Cortex of kidney (tissue), 1 donor: Measurements from ENCODE around the gene KRTAP9-3.
"Not testable (repeated sequence)": the region's sequence is repeated elsewhere in the genome, so short reads cannot be mapped to it uniquely, and the experiment has no call there.

Experiments used
- DNase-seq: peaks from one replicate; lab custom pipeline; 2025; lab: John Stamatoyannopoulos, UW

KRTAP9-3 gene, protein sequence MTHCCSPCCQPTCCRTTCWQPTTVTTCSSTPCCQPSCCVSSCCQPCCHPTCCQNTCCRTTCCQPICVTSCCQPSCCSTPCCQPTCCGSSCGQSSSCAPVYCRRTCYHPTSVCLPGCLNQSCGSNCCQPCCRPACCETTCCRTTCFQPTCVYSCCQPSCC

DNA sequence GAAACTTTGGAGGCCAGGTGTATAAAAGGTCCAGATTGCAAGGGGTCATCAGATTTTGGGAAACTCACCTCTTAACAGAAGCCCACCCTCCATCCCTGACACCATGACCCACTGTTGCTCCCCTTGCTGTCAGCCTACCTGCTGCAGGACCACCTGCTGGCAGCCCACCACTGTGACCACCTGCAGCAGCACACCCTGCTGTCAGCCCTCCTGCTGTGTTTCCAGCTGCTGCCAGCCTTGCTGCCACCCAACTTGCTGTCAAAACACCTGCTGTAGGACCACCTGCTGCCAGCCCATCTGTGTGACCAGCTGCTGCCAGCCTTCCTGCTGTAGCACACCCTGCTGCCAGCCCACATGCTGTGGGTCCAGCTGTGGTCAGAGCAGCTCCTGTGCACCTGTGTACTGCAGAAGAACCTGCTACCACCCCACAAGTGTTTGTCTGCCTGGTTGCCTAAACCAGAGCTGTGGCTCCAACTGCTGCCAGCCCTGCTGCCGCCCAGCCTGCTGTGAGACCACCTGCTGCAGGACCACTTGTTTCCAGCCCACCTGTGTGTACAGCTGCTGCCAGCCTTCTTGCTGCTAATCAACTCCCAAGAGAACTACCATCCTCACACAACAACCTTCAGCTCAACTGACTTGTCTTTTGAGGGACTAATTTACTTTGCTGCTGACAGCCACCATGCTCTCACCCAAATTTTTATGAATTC, at the start of gene KRTAP9-3:
KRTAP9-3 (plus strand) TSS at position 51 of the 707 bp plus-strand sequence; CDS start at position 104, 53 bp downstream.
- not testable (repeated sequence) for DNase-seq

DNA sequence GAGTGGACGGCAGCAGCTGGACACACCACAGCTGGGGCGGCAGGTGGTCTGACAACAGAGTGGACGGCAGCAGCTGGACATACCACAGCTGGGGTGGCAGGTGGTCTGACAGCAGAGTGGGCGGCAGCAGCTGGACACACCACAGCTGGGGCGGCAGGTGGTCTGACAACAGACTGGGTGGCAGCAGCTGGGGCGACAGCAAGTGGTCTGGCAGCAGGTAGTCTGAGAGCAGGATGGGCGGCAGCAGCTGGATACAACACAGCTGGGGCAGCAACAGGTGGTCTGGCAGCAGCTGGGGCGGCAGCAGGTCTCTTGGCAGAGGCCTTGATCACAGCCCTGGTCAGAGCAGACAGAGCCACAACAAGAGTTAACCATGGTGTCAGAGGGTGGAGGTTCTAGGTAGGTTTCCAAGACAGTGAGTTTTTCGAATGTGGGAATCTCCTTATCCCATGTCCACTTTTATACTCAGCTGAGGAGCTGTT, 47.7 kb upstream of the KRTAP9-3 start, which contains the start of gene KRTAP4-1:
KRTAP4-1 (minus strand) TSS at position 432 of the 482 bp plus-strand sequence; CDS start at position 375, 57 bp downstream.
- DNase-seq = no peak

DNA sequence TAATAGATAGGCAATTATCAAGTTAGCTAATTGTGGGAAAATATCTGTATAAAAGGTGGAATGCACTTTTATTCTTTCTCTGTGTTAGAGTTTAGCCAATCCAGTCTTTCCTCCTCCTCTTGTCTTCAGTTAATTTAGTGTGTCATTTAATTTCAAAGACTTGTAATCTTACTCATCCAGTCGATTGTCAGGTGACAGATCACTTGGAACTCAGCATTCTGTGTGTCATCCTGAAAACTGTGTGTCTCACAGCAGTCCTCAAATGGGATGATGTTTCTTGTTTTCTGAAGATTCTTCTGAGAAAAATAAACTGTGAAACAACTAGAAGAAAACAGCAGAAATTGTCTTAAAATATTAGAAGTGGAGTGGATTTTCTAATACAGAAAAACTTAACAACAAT, 47.2 kb upstream of the KRTAP9-3 start:
- no peak for DNase-seq

DNA sequence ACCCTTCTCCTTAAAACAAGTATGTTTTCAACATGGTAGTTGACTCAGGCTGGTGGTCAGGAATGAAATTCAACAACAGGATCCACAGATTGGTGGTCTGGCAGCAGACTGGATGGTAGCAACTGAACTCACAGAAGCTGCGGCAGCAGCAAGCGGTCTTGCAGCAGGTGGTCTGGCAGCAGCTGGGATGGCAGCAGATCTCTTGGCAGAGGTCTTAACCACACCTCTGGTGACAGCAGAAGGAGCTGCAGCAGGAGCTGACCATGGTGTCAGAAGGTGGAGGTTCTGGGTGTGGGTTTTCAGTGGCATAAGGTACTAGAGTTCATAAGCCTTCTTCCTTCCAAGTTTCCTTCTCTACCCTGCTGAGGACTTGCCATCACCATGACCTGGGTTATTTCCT, 45.4 kb upstream of the KRTAP9-3 start:
- DNase-seq = no peak

DNA sequence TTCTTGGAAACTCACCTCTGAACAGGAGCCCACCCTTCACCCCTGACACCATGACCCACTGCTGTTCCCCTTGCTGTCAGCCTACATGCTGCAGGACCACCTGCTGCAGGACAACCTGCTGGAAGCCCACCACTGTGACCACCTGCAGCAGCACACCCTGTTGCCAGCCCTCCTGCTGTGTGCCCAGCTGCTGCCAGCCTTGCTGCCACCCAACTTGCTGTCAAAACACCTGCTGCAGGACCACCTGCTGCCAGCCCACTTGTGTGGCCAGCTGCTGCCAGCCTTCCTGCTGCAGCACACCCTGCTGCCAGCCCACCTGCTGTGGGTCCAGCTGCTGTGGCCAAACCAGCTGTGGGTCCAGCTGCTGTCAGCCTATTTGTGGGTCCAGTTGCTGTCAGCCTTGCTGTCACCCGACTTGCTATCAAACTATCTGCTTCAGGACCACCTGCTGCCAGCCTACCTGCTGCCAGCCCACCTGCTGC, 42.4 kb upstream of the KRTAP9-3 start, which contains the start of gene KRTAP9-1:
KRTAP9-1 (plus strand) TSS at position 51 of the 482 bp plus-strand sequence; CDS start at position 51, 0 bp downstream.
- DNase-seq = not testable (repeated sequence)

DNA sequence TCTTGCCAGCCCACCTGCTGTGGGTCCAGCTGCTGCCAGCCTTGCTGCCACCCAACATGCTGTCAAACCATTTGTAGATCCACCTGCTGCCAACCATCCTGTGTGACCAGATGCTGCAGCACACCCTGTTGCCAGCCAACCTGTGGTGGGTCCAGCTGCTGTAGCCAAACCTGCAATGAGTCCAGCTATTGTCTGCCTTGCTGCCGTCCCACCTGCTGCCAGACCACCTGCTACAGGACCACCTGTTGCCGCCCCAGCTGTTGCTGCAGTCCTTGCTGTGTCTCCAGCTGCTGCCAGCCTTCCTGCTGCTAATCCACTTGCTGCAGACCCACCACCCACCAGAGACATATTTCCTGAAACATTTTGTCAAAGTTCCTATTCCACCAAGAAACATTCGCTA, 41.9 kb upstream of the KRTAP9-3 start:
- no peak for DNase-seq

DNA sequence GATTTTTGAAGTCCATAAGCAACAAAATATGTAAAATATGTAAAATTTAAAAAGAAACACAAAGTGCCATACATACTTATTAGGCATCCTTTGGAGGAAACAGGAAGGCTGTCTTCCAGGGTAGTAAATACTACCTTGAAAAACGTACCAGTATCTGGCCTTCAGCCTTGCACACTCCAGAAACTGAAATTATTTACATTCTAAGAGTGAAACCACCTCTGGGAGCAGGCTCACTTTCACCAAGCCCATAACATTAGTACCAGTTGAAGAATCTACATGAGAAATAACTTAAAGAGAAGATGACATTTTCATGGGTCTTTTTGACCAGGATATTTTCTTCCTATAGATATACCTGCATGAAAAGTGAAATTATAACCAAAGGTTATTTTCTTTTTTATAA, 36.2 kb upstream of the KRTAP9-3 start:
- no peak for DNase-seq

DNA sequence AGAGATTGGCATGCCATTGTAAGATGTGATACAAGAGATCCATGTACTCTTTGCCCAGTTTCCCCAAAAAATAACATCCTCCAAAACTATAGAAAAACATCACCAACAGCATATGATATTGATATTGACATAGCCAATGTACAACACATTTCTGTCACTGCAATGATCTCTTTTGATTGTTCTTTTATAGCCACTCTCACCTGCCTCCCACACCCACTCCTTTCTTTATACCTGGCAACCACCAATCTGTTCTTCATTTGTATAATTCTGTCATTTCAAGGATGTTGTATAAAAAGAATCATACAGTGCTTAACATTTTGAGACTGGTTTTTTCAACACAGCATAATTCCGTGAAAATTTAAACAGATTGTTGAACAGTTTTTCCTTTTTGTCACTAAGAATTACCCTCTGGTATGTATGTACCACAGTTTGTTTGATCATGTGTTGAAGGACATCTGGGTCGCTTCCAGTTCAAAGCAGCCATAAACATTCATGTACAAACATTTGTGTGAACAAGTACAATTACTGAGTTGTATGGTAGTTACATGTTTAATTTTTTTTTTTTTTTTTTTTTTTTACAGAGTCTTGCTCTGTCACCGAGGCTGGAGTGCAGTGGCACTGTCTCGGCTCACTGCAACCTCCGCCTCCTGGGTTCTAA, 32.7 kb upstream of the KRTAP9-3 start:
- no peak for DNase-seq

DNA sequence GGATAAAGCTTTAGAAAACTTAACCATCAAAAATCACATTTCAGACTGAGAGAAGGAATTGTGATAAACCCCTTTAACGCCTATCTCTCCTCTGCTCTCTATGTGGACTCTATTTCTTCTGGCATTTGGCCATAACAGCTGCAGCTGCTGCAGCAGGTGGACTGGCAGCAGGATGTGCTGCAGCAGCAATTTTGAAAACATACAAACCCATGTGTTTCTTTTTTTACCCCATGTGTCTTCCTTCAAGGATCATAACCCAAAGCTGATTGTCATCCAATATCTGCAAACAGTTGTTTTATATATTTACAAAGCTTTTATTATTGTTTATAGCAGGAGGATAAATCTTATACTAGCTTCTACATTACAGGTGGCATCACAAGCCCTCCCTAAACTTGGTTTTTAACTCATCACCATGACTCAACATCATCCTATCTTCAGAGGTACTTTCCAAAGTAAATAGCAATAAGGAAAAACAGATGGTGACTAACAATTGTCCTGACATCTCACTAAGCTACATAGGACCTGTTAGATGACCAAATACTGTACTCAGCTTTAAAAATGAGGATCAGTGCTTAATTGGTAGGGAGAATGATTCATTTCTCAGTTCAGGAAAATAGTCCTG, 20.3 kb upstream of the KRTAP9-3 start:
- DNase-seq = no peak

DNA sequence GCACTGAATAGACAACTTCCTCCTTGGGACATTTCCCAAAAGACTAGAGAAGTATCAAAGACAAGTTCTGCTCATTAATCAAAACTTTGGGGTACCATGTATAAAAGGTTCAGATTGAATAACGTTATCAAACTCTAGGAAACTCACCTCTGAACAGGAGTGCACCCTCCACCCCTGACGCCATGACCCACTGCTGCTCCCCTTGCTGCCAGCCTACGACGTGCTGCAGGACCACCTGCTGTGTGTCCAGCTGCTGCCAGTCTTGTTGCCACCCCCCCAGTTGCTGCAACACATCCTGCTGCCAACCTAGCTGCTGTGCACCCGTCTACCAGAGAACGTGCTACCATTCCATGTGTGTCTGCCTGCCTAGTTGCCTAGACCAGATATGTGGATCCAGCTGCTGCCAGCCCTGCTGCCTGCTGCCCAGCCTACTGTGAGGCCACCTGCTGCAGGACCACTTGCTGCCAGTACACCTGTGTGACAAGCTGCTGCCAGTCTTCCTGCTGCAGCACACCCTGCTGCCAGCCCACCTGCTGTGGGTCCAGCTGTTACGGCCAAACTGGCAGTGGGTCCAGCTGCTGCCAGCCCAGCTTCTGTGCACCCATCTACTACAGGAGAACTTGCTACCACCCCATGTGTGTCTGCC, 19.6 kb upstream of the KRTAP9-3 start:
- no peak for DNase-seq

DNA sequence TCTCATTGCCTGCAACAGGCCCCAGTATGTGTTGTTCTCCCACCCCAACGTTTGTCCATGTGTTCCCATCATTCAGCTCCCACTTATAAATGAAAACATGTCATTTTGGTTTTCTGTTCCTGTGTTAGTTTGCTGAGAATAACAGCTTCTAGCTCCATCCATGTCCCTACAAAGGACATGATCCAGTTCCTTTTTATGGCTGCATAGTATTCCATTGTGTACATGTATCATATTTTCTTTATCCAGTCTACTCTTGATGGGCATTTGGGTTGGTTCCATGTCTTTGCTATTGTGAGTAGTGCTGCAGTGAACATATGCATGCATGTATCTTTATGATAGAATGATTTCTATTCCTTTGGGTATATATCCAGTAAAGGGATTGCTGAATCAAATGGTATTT, 16.6 kb upstream of the KRTAP9-3 start:
- DNase-seq = no peak

DNA sequence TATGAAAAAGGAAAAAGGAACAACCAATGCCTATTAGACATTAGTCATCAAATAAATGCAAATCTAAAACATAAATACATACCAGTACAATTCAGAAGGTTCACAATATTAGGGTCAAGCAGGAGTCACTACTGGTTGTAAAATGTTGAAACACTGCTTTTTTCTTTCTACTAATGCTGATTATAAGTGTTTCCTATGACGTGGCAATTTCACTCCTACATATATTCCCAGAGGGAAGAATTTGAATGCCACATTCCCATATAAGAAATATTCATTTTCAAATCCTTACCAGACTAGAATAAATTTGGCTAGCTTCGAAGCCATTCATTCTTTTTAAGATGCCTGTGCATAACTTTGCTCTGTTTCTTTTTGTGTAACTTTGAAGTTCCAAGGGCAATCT, 8.4 kb upstream of the KRTAP9-3 start:
- DNase-seq = no peak

DNA sequence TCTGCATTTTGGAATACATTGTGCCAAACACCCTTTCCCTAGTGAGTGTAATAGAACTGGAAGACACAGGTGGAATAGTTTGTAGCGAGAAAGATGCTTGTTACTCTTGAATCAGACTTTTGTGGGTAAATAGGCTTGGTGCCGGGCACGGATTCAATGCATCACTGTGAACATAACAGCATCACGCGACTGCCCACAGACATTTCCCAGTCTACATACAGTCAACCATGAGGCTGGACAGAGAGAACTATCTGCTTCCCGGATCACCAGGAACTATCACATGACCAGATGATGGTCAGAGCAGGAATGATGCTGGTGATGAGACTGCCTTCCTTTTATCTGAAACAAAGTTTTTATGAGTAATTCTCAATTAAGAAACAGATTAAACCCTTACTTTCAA, 6.2 kb upstream of the KRTAP9-3 start:
- no peak for DNase-seq

DNA sequence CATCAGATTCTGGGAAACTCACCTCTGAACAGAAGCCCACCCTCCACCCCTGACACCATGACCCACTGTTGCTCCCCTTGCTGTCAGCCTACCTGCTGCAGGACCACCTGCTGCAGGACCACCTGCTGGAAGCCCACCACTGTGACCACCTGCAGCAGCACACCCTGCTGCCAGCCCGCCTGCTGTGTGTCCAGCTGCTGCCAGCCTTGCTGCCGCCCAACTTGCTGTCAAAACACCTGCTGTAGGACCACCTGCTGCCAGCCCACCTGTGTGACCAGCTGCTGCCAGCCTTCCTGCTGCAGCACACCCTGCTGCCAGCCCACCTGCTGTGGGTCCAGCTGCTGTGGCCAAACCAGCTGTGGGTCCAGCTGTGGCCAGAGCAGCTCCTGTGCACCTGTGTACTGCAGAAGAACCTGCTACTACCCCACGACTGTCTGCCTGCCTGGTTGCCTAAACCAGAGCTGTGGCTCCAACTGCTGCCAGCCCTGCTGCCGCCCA, 5.6 kb upstream of the KRTAP9-3 start, which contains the start of gene KRTAP9-2:
KRTAP9-2 (plus strand) TSS at position 51 of the 498 bp plus-strand sequence; CDS start at position 58, 7 bp downstream.
- not testable (repeated sequence) for DNase-seq

DNA sequence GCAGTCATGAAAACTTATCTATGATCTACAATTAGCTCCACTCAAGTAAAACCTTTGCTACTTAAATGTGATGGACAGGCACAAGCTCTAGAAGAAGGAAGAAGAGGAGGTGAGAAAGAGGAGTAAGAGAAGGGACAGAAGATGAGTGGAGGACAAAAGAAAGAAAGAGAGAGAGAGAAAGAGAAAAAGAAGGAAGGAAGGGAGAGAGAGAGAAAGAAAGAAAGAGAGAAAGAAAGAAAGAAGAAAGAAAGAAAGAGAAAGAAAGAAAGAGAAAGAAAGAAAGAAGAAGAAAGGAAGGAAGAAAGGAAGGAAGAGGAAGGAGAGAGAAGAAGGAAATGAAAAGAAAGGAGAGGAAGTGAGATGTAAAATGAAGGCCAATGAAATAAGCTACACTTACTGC, 2.2 kb upstream of the KRTAP9-3 start:
- no peak for DNase-seq

DNA sequence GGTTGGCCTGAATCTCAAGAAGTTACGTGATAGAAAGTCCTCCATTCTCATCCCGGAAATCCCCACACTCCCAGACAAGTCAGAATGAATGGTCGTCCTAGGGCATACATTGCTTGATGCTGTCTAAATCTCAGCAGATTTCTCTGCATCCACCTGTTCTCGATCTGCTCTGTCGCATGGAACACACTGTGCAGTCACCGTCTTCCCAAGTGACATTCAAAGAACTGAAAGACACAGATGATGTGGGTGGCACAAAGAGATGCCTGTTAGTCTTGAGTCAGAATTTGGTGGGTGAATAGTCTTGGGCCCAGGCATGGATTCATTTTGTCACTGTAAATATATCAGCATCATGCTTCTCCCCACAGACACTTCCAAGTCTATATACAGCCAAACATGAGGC, 518 bp upstream of the KRTAP9-3 start:
- no peak for DNase-seq

DNA sequence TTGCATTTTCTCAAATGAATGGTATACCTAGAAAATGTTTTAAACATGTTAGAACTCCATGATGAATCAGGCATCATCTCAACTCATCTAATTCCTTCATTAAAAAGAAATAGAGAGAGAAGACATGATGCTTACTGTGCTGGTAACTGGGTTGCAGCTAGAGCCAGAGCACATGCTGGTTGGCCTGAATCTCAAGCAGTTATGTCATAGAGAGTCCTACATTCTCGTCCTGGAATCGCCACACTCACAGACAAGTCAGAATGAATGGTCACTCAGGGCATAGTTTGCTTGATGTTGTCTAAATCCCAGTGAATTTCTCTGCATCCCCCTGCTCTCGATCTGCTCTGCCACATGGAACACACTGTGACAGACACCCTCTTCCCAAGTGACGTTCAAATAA, 4.9 kb downstream of the KRTAP9-3 start:
- DNase-seq = not testable (repeated sequence)

DNA sequence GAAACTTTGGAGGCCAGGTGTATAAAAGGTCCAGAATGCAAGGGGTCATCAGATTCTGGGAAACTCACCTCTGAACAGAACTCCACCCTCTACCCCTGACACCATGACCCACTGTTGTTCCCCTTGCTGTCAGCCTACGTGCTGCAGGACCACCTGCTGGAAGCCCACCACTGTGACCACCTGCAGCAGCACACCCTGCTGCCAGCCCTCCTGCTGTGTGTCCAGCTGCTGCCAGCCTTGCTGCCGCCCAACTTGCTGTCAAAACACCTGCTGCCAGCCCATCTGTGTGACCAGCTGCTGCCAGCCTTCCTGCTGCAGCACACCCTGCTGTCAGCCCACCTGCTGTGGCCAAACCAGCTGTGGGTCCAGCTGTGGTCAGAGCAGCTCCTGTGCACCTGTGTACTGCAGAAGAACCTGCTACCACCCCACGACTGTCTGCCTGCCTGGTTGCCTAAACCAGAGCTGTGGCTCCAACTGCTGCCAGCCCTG, 5.7 kb downstream of the KRTAP9-3 start, which contains the start of gene KRTAP9-8:
KRTAP9-8 (plus strand) TSS at position 51 of the 489 bp plus-strand sequence; CDS start at position 104, 53 bp downstream.
- not testable (repeated sequence) for DNase-seq

DNA sequence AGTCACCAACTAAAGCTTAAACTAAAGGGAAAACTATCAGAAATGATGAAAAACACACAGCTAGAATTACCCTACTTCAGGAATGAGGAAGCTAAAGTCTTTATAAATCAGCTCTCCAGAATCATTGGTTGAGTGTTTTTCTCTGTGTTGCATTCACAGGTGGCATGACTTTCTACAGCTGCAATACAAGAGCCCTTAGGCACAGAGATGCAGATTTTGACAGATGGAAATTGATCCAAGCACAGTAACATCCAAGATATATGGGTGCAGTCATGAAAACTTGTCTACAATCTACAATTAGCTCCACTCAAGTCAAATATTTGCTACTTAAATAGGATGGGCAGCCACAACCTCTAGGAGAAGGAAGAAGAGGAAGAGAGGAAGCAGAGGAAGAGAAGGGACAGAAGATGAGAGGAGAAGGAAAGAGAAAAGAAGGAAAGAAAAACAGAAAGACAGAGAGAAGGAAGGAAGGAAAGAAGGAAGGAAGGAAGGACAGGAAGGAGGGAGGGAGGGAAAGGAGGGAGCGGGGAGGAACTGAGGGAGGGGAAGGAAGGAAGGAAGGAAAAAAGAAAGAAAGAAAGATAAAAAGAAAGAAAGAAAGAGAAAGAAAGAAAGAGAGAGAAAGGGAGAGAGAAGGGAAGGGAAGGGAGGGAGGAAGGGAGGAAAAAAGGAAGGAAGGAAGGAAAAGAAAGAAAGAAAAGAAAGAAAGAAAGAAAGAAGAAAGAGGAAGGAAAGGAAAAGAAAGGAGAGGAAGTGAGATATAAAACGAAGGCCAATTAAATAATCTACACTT, 14.9 kb downstream of the KRTAP9-3 start:
- DNase-seq = not testable (repeated sequence)

DNA sequence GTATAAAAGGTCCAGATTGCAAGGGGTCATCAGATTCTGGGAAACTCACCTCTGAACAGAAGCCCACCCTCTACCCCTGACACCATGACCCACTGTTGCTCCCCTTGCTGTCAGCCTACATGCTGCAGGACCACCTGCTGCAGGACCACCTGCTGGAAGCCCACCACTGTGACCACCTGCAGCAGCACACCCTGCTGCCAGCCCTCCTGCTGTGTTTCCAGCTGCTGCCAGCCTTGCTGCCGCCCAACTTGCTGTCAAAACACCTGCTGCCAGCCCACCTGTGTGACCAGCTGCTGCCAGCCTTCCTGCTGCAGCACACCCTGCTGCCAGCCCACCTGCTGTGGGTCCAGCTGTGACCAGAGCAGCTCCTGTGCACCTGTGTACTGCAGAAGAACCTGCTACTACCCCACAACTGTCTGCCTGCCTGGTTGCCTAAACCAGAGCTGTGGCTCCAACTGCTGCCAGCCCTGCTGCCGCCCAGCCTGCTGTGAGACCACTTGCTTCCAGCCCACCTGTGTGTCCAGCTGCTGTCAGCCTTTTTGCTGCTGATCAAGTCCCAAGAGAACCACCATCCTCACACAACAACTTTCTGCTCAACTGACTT, 17.5 kb downstream of the KRTAP9-3 start, which contains the start of gene KRTAP9-4:
KRTAP9-4 (plus strand) TSS at position 51 of the 604 bp plus-strand sequence; CDS start at position 85, 34 bp downstream.
- not testable (repeated sequence) for DNase-seq
